ENCODE measurements around the gene OTC. TPM values are rescaled to one million over a fixed set of nuclear protein-coding genes. Genes with fewer than 3 reads are reported as not detected.

The OTC gene
- total and polyA plus RNA-seq, 4 donors = 41.5 to 72.1 (median 57.1) TPM

- Histone ChIP-seq H3K9ac (ENCODE audit: low read depth in 1 of 2, low read length in 2 of 2) (no peak overlapping the region), H3K9me3 (ENCODE audit: control insufficient read depth in 4 of 4, low read length in 3 of 4) (no peaks in the 10 kb centered on the region)
- TF ChIP-seq GABPA (IDR thresholded peaks at IDR 0.05 in 1 of 2, conservative IDR thresholded peaks at IDR 0.05 in 1 of 2) = no peak
- TF ChIP-seq REST (IDR thresholded peaks at IDR 0.05) = no peak
These were observed 49.7 kb downstream of the OTC start for GRCh38 chrX:38402118-38402517.

GRCh38 chrX:38403834-38404233 lies 51.4 kb downstream of the OTC start:
- Histone ChIP-seq H3K27me3 (ENCODE audit: control insufficient read depth in 4 of 4, insufficient read depth in 4 of 4, low read length in 3 of 4) (no peaks in the 10 kb centered on the region), H3K9me3 (ENCODE audit: control insufficient read depth in 4 of 4, low read length in 3 of 4) (no peaks in the 10 kb centered on the region), H3K4me1 (ENCODE audit: control insufficient read depth in 4 of 4, insufficient read depth in 4 of 4, low read length in 3 of 4) (no peaks in the 10 kb centered on the region), H3K4me3 (ENCODE audit: low read depth in 1 of 3, low read length in 3 of 3) (no peak overlapping the region), H3K36me3 (ENCODE audit: control insufficient read depth in 4 of 4, insufficient read depth in 3 of 4, low read depth in 1 of 4, low read length in 3 of 4) (peaks cover 0 to 10% (median 4%) of the 10 kb centered on the region in 4 donors), H3K9ac (ENCODE audit: low read depth in 1 of 2, low read length in 2 of 2) (no peak overlapping the region), H3K27ac (ENCODE audit: low read depth in 1 of 2, low read length in 2 of 2) (no peak overlapping the region)
- TF ChIP-seq HNF4A (conservative IDR thresholded peaks at IDR 0.05) = no peak
- WGBS = 92% methylated on average over 1 of the region's 1 CpG
- no peak for DNase-seq (ENCODE audit: low spot score)

More at GRCh38 chrX:38402118-38402517, 49.7 kb downstream of the OTC start:
- Histone ChIP-seq H3K27me3 (ENCODE audit: control insufficient read depth in 4 of 4, insufficient read depth in 4 of 4, low read length in 3 of 4) (no peaks in the 10 kb centered on the region), H3K27ac (ENCODE audit: low read depth in 1 of 2, low read length in 2 of 2) (no peak overlapping the region), H3K4me1 (ENCODE audit: control insufficient read depth in 4 of 4, insufficient read depth in 4 of 4, low read length in 3 of 4) (no peaks in the 10 kb centered on the region), H3K4me3 (ENCODE audit: low read depth in 1 of 3, low read length in 3 of 3) (no peak overlapping the region), H3K36me3 (ENCODE audit: control insufficient read depth in 4 of 4, insufficient read depth in 3 of 4, low read depth in 1 of 4, low read length in 3 of 4) (peaks cover 0 to 8% (median 3%) of the 10 kb centered on the region in 4 donors)
- no peak for DNase-seq (ENCODE audit: low spot score)

- no peaks in the 10 kb centered on the region for H3K4me1 ChIP-seq (ENCODE audit: control insufficient read depth in 4 of 4, insufficient read depth in 4 of 4, low read length in 3 of 4)
- no peaks in the 10 kb centered on the region for H3K9me3 ChIP-seq (ENCODE audit: control insufficient read depth in 4 of 4, low read length in 3 of 4)
- no peak overlapping the region for H3K4me3 ChIP-seq (ENCODE audit: low read depth in 1 of 3, low read length in 3 of 3)
- no peak overlapping the region for H3K27ac ChIP-seq (ENCODE audit: low read depth in 1 of 2, low read length in 2 of 2)
- no peaks in the 10 kb centered on the region for H3K27me3 ChIP-seq (ENCODE audit: control insufficient read depth in 4 of 4, insufficient read depth in 4 of 4, low read length in 3 of 4)
- DNase-seq (ENCODE audit: low spot score) = no peak
- TF ChIP-seq JUND (IDR thresholded peaks at IDR 0.05) (no peak), GABPA (IDR thresholded peaks at IDR 0.05 in 1 of 2, conservative IDR thresholded peaks at IDR 0.05 in 1 of 2) (no peak), RXRA (IDR thresholded peaks at IDR 0.05) (no peak), RAD21 (IDR thresholded peaks at IDR 0.05) (no peak), SP1 (IDR thresholded peaks at IDR 0.05) (no peak), HNF4G (IDR thresholded peaks at IDR 0.05) (no peak), REST (IDR thresholded peaks at IDR 0.05) (no peak), NR2F2 (IDR thresholded peaks at IDR 0.05) (no peak), FOXA2 (IDR thresholded peaks at IDR 0.05) (no peak), TAF1 (conservative IDR thresholded peaks at IDR 0.05) (no peak), EGR1 (IDR thresholded peaks at IDR 0.05; ENCODE audit: low read depth in 2 of 2) (no peak), HNF4A (conservative IDR thresholded peaks at IDR 0.05) (no peak), ATF3 (IDR thresholded peaks at IDR 0.05) (no peak), CTCF (IDR thresholded peaks at IDR 0.05; ENCODE audit: low read depth, low read length, missing input control) (no peak), MAX (IDR thresholded peaks at IDR 0.05) (no peak)
- peaks cover 0 to 10% (median 8%) of the 10 kb centered on the region in 4 donors for H3K36me3 ChIP-seq (ENCODE audit: control insufficient read depth in 4 of 4, insufficient read depth in 3 of 4, low read depth in 1 of 4, low read length in 3 of 4)
- H3K9ac ChIP-seq (ENCODE audit: low read depth in 1 of 2, low read length in 2 of 2) = no peak overlapping the region
- WGBS = 84% methylated on average over 4 of the region's 4 CpGs
These were observed 54.7 kb downstream of the OTC start for GRCh38 chrX:38407126-38407525.

All from liver (tissue), 9 donors.